Cardiac septum (tissue), 1 donor: Measurements from ENCODE around the gene COL5A2. TPM values are rescaled to one million over a fixed set of nuclear protein-coding genes. Genes with fewer than 3 reads are reported as not detected.

ENCODE experiments used
- DNase-seq: peaks from one replicate; pipeline ENCODE4 v3.0.0-alpha.2; 2020; ENCODE audit warnings: low spot score
- intact Hi-C: fragments of 100-400 bp; cut with DNase I; formaldehyde crosslinking; loops from one replicate; pipeline ENCODE4 v1.14.0; 2022
- total RNA-seq: library from RNA; stranded (reverse); fragmentation: NEBNext Ultra II Directional; extraction: Animal tissue kit (Norgen Biotek cat#: 25700); gene quantifications from one replicate; pipeline ENCODE4 v1.2.1, GENCODE V29; 2021
- donor health status: DM: no; HTN: no; CAD: no.

The COL5A2 gene
- total RNA-seq, 1 donor from 2014 or later: 16.0 TPM

DNA sequence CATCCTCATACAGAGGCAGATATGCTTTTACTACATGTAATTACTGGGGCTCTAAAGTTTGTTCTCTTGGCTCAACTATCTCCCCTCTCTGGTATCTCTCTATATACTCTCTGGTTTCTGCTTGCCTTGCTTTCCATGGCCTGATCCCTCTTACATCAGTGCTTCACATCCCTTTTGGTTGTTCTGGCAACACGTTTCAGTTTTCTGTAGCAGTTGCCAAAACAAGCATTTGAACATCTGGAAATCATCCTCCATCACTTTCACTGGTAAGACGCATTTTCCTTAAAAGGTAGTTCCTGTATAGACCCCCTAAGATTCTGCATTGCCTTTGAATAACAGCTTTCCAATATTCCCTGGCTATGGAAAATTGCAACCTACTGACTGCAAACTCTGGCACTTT lies 25.9 kb downstream of the COL5A2 start:
- no peak for DNase-seq
- intact Hi-C loops: no loop called here

DNA sequence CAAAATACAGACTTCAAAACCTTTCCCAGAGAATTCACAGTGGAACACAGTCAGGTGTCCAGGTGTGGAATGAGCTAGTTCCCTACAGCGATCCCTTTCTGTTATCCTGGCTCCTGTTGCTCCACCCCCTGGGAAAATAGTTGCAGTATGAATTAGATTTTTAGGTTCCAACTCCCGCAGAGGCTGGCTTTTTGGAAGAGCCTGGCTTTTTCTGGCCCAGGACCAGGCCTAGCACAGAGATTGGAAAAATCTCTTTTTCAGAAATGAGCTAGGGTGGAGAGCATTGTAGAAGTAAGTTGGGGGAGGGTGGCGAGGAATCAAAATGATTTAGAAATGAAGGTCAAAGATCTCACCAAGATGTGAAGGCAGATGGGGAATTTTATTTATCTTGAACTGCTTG lies 27.1 kb downstream of the COL5A2 start:
- intact Hi-C loops: no loop called here
- no peak for DNase-seq

- no peak for DNase-seq
- intact Hi-C loops: no loop called here
Measured at GRCh38 chr2:189151906-189152305, 27.7 kb downstream of the COL5A2 start.

GRCh38 chr2:189150033-189150432 lies 29.5 kb downstream of the COL5A2 start:
- DNase-seq: no peak
- intact Hi-C loops: no loop called here

DNA sequence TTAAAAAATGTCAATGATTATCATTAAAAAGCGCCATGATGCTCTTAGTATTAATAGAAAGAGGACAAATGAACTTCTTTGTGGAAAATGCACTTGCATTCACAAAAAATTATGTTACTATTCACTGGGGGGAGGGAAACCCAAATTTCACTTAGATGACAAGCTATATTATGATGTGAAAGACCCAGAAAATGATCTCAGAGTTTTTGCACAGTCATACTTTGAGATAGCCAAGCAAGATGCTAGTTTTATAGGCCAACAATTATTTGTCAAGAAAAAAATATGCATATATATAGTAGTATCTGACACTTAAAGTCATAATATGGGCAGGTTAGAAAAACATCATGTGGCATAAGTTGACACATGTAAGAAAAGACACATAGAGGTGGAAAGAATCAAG lies 31.6 kb downstream of the COL5A2 start:
- no peak for DNase-seq
- intact Hi-C loops: no loop called here

- DNase-seq: no peak
- intact Hi-C loops: no loop called here
Measured at GRCh38 chr2:189147361-189147760, 32.2 kb downstream of the COL5A2 start.

GRCh38 chr2:189146553-189146952 lies 33.0 kb downstream of the COL5A2 start:
- no peak for DNase-seq
- intact Hi-C loops: no loop called here

- intact Hi-C loops: no loop called here
- no peak for DNase-seq
Measured at GRCh38 chr2:189144700-189145211, 34.8 kb downstream of the COL5A2 start.

DNA sequence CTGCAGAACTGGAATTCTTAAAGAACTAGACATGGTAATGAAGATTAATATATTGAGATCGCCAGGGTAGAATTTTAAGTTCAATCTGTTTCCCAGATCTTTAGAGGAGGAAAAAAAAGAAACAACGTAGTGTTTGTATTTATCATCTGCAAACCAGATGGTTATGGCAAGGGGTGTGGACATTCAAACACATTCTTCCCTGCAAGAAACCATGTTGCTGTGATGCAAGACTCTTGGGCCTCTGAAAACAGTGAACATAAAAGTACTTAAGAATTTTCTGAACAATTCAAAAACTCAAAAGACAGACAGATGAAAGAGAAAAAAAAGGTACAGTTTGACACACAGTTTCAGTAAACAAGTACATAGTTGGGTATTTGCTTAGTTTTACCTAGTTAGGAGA lies 35.6 kb downstream of the COL5A2 start:
- DNase-seq: no peak
- intact Hi-C loops: no loop called here

DNA sequence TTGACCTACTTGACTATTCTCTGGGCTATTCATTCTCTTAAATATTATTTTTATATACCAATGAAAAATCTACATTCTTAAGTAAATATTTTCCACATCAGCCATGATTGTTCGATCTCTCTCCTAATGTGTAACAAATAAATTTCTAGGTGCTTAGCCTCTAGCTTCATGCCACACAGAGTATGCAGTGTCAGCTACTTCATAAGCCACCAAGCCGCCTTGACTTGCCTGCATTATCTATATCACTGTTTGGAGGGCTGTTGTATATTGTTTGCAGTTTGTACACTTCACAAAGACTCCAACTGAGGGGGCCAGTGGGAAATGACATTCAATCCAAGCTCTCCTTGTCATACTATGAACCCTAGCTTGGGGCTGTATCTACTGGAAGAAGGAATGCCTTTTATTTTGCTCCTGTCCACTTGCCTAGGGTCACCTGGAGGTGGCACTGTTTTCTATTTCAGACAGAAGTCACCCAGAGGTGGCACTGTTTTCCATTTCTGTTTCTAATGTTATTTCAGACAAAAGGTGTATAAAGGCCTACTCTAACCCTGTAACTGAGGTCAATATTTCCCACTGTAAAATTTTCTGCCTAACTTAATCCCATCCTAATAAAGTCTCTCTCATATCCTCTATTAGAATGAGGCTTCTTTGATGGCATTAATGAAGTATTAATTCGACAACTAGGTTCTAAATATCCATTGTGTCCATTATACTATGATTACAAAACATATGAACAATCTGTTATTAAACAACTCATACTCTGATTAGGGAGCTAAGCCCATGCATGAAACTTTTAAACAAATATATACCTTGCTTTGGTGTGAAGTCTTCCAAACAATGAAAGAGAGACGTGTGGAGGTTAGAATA lies 36.4 kb downstream of the COL5A2 start:
- intact Hi-C loops: no loop called here
- no peak for DNase-seq

DNA sequence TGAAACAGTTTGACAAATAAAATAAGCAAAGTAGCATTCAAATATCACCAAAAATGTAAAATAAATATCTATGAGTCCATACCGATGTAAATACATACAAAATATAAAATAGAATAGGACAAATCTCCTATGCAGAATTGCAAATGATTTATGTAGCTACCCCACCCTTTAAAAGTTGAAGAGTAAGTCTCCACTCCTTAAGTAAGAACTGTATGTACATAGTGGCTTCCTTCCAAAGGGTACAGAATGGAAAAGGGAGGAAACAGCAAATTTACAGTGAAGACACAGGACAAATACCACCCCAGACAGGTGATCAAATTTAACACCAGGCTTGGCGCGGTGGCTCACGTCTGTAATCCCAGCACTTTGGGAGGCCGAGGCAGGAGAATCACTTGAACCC lies 40.8 kb downstream of the COL5A2 start:
- DNase-seq: no peak
- intact Hi-C loops: no loop called here

DNA sequence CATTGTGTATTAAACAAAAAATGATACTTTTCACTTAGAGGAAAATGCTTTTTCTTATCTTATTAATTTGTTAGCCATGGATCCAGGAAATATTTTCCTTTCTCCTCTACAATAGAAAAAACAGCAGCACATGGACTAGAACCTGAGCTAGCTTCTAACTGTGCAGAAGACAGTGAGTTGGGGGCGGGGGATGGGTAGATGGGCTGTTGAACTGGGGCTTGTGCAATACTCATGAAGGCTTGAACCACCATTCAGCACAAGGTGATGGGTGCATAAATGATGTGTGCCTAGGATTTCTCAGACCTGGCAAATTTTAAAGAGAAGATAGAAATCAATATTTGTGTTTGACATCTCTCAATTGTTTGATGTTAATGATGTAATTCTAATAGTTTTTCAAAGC lies 42.0 kb downstream of the COL5A2 start:
- intact Hi-C loops: no loop called here
- DNase-seq: no peak

GRCh38 chr2:189134485-189134884 lies 45.1 kb downstream of the COL5A2 start:
- DNase-seq: no peak
- intact Hi-C loops: no loop called here

DNA sequence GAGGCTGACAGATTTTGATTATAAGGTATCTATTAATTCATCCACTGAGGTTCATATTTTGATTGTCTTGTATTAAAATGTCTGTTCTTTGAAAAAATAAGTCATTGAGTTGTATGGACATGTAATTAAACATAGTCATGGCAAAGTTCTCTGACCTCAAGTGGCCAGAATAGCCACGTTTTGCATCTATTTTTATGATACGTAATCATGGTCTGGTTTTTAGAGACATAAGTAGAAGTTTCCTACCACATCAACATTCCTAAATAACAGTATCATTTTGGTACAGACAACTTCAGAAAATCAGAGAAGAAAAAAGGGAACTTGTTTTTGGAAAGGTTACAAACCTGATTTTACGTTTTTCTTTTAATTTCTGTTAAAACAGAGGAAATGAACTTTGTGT lies 47.6 kb downstream of the COL5A2 start:
- no peak for DNase-seq
- intact Hi-C loops: no loop called here

GRCh38 chr2:189129971-189130370 lies 49.6 kb downstream of the COL5A2 start:
- DNase-seq: no peak
- intact Hi-C loops: no loop called here

- no peak for DNase-seq
- intact Hi-C loops: no loop called here
Measured at GRCh38 chr2:189128970-189129369, 50.6 kb downstream of the COL5A2 start.

DNA sequence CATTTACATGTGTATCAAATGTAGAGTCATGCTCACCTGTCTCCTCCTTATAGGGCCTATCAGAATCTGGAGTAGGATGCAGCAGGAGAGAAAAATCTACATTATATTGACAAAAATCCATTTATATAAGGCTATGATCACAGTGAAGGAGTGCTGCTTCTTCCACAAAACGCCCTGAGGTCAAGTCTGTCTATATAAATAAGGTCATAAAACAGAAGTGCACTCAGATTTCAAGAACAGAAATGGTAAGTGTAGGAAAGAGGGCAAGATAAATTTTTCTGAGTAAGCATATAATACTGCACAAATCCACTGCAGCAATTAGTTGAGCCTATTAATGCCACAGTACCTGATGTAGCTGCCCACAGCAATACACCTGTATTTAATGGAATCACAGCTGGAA lies 51.8 kb downstream of the COL5A2 start:
- intact Hi-C loops: no loop called here
- no peak for DNase-seq

GRCh38 chr2:189125195-189125594 lies 54.4 kb downstream of the COL5A2 start:
- intact Hi-C loops: no loop called here

GRCh38 chr2:189124175-189124574 lies 55.4 kb downstream of the COL5A2 start:
- DNase-seq: no peak
- intact Hi-C loops: no loop called here

More at GRCh38 chr2:189125195-189125594, 54.4 kb downstream of the COL5A2 start:
- DNase-seq: no peak

- DNase-seq: no peak
- intact Hi-C loops: no loop called here
Measured at GRCh38 chr2:189118386-189118785, 61.2 kb downstream of the COL5A2 start.

- intact Hi-C loops: no loop called here
- DNase-seq: no peak
Measured at GRCh38 chr2:189116979-189117378, 62.6 kb downstream of the COL5A2 start.

DNA sequence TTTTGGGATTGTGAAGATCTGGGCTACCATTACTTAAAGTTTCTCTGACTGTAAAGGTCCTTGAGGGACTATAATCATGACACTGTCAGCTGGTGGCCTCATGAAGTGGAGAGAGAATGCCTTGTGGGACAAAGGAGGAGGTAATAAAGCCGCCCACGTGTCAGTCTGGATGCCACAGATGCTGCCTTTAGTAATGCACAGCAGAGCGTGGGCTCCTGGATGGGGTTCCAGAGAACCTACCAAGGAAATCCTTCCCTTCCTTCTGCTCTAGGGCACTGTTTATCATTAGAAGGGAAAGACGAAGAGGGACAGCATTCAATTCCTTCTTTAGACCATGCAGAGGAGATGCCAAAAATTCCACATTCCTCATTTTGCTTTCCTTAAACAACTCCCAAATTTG lies 63.5 kb downstream of the COL5A2 start:
- intact Hi-C loops: no loop called here

More for the DNA sequence above, 63.5 kb downstream of the COL5A2 start:
- no peak for DNase-seq
